NCI-H146 (cell line): Measurements from ENCODE around the gene ATP5MG.

Source experiments
- DNase-seq: peaks from one replicate; lab custom pipeline; 2025; lab: John Stamatoyannopoulos, UW

Gene ATP5MG

DNA sequence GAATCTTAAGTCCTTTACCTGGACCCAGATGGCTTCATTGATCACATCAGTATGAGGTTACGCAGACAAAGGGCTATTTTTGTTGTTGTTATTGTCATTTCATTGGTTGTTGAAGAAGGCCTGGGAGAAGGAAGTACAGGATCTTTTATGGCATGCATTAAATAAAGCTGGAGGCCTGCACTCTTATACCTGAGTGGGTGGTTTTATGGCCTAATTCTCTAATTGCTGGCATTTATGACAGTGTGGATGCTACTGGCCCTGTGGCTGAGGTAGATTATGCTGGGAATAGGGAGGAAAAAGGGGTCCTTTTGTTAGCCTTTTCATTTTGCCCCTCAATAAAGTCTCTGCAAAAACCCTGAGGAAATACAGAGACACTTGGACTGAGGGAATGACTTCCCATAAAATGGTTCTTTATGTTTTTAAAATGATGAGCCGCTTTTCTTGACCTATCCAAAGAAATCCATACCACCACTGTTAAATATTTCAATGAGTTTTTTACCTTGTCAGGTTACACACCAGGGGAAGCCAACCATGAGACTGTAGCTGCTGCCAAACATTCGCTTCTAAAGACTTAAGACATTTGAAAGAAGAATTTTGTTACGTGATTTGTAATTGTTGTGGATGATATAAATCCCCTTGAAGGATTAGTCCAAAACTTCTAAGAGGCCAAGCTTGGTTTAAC is 41.6 kb downstream of the ATP5MG start:
- no peak for DNase-seq

GRCh38 chr11:118443590-118444218 is 42.3 kb downstream of the ATP5MG start:
- no peak for DNase-seq

DNA sequence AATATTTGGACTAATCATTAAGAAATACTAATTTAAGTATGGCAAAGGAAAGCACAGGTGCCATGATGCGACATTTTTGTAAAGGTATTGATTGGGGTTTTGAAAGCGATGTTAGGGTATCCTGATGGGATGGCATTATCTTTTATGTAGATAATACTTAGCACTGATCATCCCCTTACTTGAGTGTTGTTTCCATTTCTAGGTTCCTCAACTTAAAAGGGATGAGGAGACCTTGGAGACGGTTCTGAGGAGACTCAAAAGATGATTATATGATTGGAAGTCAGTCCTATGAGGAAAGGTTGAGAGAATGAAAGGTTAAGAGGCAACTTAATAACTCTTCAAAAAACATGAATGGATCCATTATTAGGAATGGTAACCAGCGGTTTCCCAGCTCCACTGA is 46.0 kb downstream of the ATP5MG start:
- DNase-seq, result no peak

DNA sequence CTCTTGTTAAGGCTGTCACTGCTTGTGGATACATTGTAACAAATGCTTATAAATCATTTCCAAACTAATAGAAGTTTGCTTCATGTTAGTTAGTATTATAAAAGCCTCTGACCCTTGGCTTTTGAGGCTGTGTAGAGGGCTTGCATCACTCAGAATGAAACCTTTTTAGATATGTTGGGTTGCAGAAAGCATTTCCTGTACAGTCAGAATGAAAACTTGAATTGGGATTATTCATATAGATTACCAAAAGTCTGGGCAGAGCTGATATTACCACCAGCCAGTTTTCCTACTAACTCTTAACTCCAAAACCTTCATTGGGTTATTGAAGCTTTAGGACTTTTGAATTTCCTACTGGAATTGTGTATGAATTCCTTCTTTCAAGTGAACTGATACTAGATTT is 46.9 kb downstream of the ATP5MG start:
- no peak for DNase-seq

DNA sequence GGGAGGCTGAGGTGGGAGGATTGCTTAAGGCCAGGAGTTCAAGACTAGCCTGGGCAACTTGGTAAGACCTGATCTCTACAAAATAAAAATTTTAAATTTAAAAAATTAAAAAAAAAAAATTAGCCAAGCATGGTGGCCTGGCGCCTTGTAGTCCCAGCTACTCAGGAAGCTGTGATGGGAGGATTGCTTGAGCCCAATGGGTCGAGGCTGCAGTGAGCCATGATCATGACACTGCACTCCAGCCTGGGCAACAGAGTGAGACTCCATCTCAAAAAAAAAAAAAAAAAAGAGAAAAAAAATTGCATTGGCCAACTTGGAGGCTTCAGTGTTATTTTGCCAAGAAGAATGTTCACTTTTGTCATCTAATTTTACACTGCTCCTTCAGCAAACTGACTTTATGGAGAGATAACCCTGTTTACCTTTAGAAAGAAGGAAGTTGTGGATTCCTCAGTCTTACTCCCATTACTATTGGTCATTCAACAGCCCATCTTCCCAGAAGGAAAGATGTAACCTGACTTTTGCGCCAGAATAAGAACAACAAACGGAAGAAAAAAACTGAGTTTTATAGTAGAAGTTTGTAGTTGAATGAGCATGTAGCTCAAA is 48.0 kb downstream of the ATP5MG start:
- no peak for DNase-seq

- no peak for DNase-seq
Observed at GRCh38 chr11:118450451-118450850, 49.0 kb downstream of the ATP5MG start.
